H1 (cell line): ENCODE data around the gene LCOR. TPM values are rescaled to one million over a fixed set of nuclear protein-coding genes. Genes with fewer than 3 reads are reported as not detected.

Experiments used
- EP300 ChIP-seq, 2 experiments: IDR thresholded peaks; 1 replicate in 1 of 2; 2 replicates in 1 of 2; pipeline ENCODE4 v1.6.1; 2011 to 2012; ENCODE audit warnings: low read depth in 2 of 2, low read length in 2 of 2, mild to moderate bottlenecking in 2 of 2, borderline replicate concordance in 1 of 2, inconsistent platforms in 1 of 2, moderate library complexity in 1 of 2
- KDM5A ChIP-seq: fragments of 200-600 bp; IDR thresholded peaks from 2 replicates; pipeline ENCODE4 v1.7.1; 2012; ENCODE audit warnings: mild to moderate bottlenecking, low read length, inconsistent platforms, mixed read lengths
- NRF1 ChIP-seq: IDR thresholded peaks from 2 replicates; pipeline ENCODE4 v1.6.1; 2011; ENCODE audit warnings: mild to moderate bottlenecking, low read depth, low read length, improper control_type of control experiment
- RBBP5 ChIP-seq: IDR thresholded peaks from 2 replicates; pipeline ENCODE4 v1.7.1; 2012; ENCODE audit warnings: low read depth, mild to moderate bottlenecking, inconsistent platforms, low read length, moderate library complexity, borderline replicate concordance
- SAP30 ChIP-seq: fragments of 300-600 bp; sonication (generic); IDR thresholded peaks from 2 replicates; pipeline ENCODE4 v1.7.1; 2012; ENCODE audit warnings: low read length, moderate library complexity, mild to moderate bottlenecking, inconsistent platforms; ENCODE audit not compliant: insufficient read depth, insufficient replicate concordance
- polyA plus RNA-seq, 7 experiments: library from polyadenylated mRNA; depleted of rRNA in 3 of 7; stranded (reverse) in 5 of 7; unstranded in 2 of 7; fragments of >200 nt in 5 of 7; fragments of 200-250 nt in 2 of 7; gene quantifications; 1 replicate in 5 of 7; 2 replicates in 1 of 7; 4 replicates in 1 of 7; pipeline versions ENCODE4 v1.2.1 to v1.2.3, GENCODE V29; 2011 to 2013; ENCODE audit warnings: missing spikeins in 2 of 7, mixed read lengths in 2 of 7
- total RNA-seq: library from RNA; stranded (reverse); fragmentation: NEBNext Ultra II Directional; extraction: Animal tissue kit (Norgen Biotek cat#: 25700); gene quantifications from 2 replicates; pipeline ENCODE4 v1.2.1, GENCODE V29; 2021
- TF ChIP-seq, protein P1 (sequence below): fragments of 300-600 bp; sonication (generic); IDR thresholded peaks from 2 replicates; pipeline ENCODE4 v1.7.1; 2012; ENCODE audit warnings: low read length, moderate library complexity, mild to moderate bottlenecking, inconsistent platforms; ENCODE audit not compliant: insufficient replicate concordance

LCOR gene
- total and polyA plus RNA-seq, 2 of the 8 experiments (the other 6 are each of a cell fraction or from before 2014, with no cell fraction given), result 4.7 to 25.5 TPM

DNA sequence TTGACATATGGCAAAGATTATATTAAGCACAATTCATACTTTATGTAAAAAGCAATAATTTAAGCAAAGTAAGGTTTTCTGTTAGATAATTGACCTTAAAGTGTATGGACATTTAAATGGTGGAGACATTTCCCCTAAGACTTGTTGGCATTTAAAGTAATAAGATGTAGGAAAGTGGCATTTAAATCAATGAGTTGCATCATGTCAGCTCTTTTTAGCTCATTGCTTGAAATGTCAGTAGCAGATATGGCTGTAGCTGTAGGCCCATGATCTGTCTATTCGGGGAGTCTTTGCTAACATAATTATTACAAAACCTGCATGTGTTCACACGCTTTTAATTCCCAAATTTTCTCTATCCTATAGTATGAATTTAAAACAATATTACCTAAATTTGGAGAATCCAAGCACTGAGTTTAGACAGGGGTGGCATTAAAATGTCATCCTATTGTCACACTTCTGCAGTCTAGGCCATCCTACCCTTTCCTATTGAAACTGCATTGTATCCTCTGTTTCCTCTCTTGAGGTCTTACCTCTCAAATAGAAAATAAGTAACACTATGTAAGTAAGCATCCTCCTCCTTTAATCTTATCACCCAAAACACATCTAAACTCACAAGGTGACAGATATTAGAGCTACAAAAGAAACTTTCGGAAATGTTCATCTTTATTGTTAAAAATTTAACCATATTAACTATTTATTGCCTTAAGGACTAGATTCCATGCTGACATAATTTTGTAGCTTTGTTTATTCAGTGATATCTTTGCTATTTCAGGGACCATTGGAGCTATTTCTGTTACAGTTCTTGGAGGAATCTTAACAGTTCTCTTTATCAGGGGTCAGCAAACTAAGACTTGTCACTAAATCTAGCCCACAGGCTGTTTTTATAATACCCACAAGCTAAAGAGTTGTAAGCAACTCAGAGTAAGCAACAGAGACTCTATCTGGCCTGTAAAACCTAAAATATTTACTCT lies 91.2 kb downstream of the LCOR start (continued):
- TF ChIP-seq, protein P1, sequence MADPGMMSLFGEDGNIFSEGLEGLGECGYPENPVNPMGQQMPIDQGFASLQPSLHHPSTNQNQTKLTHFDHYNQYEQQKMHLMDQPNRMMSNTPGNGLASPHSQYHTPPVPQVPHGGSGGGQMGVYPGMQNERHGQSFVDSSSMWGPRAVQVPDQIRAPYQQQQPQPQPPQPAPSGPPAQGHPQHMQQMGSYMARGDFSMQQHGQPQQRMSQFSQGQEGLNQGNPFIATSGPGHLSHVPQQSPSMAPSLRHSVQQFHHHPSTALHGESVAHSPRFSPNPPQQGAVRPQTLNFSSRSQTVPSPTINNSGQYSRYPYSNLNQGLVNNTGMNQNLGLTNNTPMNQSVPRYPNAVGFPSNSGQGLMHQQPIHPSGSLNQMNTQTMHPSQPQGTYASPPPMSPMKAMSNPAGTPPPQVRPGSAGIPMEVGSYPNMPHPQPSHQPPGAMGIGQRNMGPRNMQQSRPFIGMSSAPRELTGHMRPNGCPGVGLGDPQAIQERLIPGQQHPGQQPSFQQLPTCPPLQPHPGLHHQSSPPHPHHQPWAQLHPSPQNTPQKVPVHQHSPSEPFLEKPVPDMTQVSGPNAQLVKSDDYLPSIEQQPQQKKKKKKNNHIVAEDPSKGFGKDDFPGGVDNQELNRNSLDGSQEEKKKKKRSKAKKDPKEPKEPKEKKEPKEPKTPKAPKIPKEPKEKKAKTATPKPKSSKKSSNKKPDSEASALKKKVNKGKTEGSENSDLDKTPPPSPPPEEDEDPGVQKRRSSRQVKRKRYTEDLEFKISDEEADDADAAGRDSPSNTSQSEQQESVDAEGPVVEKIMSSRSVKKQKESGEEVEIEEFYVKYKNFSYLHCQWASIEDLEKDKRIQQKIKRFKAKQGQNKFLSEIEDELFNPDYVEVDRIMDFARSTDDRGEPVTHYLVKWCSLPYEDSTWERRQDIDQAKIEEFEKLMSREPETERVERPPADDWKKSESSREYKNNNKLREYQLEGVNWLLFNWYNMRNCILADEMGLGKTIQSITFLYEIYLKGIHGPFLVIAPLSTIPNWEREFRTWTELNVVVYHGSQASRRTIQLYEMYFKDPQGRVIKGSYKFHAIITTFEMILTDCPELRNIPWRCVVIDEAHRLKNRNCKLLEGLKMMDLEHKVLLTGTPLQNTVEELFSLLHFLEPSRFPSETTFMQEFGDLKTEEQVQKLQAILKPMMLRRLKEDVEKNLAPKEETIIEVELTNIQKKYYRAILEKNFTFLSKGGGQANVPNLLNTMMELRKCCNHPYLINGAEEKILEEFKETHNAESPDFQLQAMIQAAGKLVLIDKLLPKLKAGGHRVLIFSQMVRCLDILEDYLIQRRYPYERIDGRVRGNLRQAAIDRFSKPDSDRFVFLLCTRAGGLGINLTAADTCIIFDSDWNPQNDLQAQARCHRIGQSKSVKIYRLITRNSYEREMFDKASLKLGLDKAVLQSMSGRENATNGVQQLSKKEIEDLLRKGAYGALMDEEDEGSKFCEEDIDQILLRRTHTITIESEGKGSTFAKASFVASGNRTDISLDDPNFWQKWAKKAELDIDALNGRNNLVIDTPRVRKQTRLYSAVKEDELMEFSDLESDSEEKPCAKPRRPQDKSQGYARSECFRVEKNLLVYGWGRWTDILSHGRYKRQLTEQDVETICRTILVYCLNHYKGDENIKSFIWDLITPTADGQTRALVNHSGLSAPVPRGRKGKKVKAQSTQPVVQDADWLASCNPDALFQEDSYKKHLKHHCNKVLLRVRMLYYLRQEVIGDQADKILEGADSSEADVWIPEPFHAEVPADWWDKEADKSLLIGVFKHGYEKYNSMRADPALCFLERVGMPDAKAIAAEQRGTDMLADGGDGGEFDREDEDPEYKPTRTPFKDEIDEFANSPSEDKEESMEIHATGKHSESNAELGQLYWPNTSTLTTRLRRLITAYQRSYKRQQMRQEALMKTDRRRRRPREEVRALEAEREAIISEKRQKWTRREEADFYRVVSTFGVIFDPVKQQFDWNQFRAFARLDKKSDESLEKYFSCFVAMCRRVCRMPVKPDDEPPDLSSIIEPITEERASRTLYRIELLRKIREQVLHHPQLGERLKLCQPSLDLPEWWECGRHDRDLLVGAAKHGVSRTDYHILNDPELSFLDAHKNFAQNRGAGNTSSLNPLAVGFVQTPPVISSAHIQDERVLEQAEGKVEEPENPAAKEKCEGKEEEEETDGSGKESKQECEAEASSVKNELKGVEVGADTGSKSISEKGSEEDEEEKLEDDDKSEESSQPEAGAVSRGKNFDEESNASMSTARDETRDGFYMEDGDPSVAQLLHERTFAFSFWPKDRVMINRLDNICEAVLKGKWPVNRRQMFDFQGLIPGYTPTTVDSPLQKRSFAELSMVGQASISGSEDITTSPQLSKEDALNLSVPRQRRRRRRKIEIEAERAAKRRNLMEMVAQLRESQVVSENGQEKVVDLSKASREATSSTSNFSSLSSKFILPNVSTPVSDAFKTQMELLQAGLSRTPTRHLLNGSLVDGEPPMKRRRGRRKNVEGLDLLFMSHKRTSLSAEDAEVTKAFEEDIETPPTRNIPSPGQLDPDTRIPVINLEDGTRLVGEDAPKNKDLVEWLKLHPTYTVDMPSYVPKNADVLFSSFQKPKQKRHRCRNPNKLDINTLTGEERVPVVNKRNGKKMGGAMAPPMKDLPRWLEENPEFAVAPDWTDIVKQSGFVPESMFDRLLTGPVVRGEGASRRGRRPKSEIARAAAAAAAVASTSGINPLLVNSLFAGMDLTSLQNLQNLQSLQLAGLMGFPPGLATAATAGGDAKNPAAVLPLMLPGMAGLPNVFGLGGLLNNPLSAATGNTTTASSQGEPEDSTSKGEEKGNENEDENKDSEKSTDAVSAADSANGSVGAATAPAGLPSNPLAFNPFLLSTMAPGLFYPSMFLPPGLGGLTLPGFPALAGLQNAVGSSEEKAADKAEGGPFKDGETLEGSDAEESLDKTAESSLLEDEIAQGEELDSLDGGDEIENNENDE, result no peak
- TF ChIP-seq SAP30 (no peak), KDM5A (no peak), EP300 (IDR thresholded peaks at IDR 0.05; ENCODE audit: borderline replicate concordance in 1 of 2, low read depth in 2 of 2, low read length in 2 of 2) (no peak), NRF1 (no peak), RBBP5 (no peak)
